ENCODE results near the gene STEAP3.
"Not testable (repeated sequence)": the region's sequence is repeated elsewhere in the genome, so short reads cannot be mapped to it uniquely, and the experiment has no call there.

The STEAP3 gene

DNA sequence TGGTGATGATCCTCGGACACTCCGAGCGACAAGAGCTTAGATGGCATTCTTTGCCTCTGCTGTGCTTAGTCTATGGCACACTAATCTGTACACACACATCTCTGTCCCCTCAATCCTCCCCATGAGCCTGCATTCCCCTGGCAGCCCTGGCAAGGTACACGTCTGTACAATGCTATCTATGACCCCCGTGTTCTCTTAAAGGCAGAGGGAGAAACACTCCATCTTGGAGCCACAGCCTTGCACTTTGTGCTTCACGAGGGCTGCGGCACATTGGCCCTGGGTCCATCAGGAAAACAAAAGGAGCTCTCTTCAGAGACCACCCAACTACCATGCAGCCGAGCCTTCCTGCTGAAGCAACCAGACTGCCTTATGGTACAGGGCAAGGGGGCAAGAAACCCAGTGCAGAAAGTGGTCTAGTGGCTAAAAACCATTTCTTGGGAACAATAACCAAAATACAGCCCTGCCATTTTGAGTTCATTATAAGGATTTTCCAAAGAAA lies 42.5 kb downstream of the STEAP3 start:
- no peak for DNase-seq

DNA sequence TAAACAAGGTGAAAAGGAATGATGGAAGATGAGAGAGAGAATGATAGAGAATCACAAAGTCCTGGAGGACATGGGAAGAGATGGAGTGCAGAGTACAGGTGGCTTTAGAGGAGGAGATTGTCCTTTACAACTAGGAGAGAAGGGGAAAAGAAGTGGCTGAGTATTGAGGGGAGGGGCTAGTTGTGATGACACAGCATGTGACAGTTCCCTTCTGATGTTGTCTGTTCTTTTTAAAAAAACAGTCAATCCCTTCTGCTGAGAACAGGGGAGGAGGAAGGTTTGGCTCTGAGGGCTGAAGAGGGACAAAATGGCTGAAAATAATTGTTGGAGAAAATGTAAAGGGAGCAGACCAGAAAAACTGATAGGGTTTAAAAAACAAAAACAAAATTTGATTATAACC lies 44.0 kb downstream of the STEAP3 start:
- DNase-seq = no peak

- DNase-seq = no peak
These were observed 53.2 kb downstream of the STEAP3 start for GRCh38 chr2:119276864-119277263.

DNA sequence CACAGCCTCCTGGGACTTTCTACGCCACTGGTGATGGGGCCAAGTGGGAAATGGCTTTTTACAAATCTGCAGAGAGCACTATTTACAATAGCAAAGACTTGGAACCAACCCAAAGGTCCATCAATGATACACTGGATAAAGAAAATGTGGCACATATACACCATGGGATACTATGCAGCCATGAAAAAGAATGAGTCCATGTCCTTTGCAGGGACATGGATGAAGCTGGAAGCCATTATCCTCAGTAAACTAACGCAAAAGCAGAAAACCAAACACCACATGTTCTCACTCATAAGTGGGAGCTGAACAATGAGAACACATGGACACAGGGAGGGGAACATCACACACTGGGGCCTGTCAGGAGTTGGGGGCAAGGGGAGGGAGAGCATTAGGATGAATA lies 54.8 kb downstream of the STEAP3 start:
- not testable (repeated sequence) for DNase-seq

DNA sequence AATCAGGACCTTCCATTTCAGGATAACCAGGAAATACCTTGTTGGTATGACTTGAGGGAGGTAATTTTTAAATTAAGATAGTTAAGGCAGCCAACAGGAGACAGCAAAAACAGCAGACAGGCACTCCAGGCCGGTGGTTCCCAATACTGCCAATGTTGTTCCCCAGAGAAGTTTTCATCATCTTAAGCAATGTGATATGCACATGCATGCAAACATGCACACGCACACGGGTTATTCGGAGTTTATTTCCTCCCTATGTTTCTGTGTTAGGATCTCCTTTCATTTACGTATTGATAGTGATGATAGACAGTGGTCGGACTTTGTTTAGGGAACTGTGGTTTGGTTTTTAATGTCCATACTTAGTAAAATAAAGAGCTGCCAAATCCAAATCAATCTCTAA lies 55.3 kb downstream of the STEAP3 start:
- no peak for DNase-seq

DNA sequence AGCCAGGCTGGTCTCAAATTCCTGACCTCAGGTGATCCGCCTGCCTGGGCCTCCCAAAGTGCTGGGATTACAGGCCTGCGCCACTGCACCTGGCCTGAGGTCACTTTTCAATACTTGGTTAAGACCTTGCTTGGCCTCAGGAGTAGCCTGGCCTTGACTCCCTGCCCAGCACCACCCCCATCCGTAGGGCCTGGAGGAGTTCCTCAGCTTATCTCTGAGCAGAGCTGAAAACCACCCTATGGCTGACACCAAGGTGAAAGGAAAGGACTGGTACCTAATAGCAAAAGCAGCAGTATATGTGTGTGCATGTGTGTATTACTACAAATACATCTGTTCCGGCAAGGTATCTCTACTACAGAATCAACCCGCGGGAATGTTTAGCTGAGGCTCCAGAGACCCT lies 56.0 kb downstream of the STEAP3 start:
- DNase-seq = no peak

- no peak for DNase-seq
These were observed 57.0 kb downstream of the STEAP3 start for GRCh38 chr2:119280680-119281079.

DNA sequence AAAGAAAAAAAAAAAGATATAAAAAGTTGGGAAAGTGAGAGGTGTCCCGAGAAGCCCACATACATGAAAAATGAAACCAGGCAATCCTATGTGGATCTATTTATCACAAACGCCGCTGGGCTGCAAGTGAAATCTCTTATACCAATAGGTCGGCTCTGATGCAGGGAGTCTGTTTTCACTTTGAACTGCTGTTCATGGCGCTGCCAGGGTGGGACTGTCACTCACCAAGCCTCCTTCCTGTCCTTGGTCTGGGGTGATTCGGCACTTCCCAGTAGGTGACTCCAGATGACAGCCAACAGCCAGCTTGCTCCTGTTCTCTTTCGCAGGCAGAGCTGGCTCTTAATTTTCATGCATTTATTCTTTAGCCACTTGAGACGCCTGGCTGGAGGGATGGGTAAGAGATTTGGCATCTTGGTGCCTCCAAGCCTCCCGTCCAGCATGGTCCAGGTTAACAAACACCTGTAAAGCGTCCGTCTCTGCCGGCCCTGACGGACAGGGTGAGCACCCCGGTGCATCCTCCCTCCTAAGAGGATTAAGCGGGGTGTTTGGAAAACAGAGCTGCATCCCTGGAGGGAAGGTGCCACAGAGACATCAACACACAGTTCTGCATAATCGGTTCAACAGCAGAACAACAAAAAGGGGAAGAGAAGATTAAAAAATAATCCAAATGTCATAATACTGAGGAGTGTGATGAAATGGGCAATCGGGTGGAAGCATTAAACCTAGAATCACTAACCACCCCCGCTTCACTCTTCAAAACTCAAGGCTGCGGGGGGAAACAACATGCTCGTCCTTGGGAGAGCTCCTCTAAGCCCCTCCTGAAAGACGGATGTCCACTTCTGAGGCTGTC lies 58.7 kb downstream of the STEAP3 start:
- no peak for DNase-seq

DNA sequence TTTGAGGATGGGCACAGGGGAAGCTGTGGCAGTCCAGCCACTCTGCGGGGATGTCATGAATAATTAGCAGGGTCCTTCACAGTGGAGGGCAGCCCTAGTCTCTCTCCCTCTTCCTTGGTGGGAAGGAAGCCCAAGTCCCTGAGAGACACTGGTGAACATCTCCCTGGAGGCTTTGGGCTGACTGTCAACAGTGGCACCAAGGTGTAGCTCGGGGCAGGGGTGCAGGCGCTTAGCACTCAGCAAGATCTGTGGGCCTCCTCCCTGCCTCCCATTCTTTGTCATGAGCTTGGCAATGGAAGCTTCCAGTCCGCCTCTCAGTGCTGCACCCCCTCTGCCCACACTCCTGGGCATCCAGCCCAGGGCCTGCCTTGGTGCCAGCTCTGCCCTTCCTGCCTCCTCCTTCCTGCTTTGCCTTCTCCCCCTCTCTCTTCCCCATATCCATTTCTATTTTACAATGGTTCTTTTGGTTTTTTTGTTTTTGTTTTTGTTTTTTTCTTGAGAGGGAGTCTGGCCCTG lies 59.4 kb downstream of the STEAP3 start:
- DNase-seq = no peak

GRCh38 chr2:119283873-119284331 lies 60.3 kb downstream of the STEAP3 start:
- DNase-seq = peak; percentile 1 to 62

DNA sequence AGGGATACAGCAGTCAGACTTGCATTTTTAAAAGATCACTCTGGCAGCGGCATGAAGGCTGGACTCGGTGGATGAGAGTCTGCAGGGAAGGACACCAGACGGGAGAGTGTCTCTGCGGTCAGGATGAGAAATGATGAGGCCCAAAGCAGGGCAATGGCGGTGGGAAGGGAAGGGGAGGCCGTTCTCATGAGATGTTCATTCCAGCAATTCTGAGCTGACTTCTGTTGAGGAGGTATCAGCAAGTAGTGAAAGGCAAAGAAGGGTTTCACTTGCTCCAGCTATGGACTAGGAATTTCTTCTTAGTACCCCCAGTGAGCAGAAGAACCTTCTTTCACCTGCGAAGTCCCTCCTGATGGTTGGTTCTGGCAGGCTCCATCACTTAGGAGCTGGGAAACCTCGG lies 63.0 kb downstream of the STEAP3 start:
- no peak for DNase-seq

DNA sequence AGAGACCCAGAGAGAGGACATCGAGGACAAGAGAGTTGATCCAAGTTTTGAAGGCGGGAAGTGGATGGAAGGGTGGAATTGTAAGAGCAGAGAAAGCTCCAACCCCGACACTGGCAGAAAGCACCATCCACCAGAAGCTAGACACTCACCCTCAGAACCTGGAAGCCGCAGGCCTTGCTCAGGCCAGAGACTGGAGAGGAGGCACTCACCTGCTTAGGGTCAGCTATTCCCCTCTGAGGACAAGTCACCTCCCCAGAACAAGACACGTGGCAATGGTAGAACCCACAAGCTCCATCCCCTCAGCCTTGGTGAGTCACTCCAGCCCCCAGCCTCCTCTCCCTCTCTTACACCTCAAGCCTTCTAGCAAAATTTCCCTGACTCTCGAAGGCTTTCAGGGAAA lies 64.9 kb downstream of the STEAP3 start:
- DNase-seq = no peak

DNA sequence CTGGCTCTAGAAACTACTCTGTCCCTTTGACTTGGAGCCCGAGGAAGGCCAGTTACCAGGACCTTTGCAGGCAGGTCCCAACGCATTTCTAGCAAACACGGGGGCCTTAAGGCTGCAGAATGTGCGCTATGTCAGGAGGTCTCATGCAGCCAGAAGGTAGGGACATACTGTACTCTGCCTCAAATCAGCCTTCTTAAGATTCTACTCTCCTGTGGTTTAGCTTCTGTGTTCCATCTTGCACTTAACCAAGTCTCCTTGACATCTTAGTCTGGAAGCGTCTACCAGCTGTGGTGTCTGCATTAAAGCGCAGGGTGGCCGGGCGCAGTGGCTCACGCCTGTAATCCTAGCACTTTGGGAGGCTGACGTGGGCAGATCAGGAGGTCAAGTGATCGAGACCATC lies 65.5 kb downstream of the STEAP3 start:
- DNase-seq = no peak

DNA sequence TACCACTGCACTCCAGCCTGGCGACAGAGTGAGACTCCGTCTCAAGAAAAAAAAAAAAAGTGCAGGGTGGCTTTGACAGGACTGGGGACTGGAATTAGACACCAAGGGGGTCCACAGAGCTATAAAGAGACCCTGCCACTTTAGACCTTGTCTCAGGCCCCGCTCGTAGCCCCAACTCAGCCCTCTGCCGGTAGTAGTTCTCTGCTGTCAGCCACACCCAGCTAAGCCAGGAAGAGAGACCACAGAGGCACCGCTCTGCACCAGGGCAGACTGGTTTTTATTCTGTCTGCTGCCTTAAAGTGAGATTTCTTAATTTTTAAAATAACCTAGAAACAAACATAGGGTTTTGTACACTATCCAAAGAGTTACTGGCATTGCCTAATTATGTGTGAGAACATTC lies 66.0 kb downstream of the STEAP3 start:
- no peak for DNase-seq

- no peak for DNase-seq
These were observed 67.4 kb downstream of the STEAP3 start for GRCh38 chr2:119290859-119291587.

- no peak for DNase-seq
These were observed 68.0 kb downstream of the STEAP3 start for GRCh38 chr2:119291588-119292167.

DNA sequence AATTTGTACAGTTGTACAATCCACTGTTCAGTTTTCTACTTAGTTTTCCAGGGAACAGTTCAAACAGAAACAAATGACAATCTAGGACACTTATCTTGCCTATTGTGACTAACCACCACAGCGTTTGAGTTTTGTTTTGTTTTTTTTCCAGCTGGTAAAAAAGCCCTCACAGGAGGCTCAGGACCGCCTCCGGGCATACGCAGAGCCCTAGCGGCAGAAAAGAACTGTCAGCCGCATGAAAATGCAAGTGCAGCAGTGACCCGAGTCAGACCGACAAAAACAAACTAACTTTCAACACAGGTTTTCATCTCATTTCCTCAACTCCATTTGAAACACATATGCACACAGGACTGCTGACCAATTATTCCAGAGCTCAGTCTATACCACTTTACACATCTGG lies 68.6 kb downstream of the STEAP3 start:
- no peak for DNase-seq

- no peak for DNase-seq
These were observed 69.6 kb downstream of the STEAP3 start for GRCh38 chr2:119293254-119293653.

GRCh38 chr2:119293900-119294299 lies 70.3 kb downstream of the STEAP3 start:
- DNase-seq = no peak

- DNase-seq = no peak
These were observed 71.0 kb downstream of the STEAP3 start for GRCh38 chr2:119294671-119295070.

GRCh38 chr2:119295688-119296375 lies 72.2 kb downstream of the STEAP3 start:
- DNase-seq = no peak

DNA sequence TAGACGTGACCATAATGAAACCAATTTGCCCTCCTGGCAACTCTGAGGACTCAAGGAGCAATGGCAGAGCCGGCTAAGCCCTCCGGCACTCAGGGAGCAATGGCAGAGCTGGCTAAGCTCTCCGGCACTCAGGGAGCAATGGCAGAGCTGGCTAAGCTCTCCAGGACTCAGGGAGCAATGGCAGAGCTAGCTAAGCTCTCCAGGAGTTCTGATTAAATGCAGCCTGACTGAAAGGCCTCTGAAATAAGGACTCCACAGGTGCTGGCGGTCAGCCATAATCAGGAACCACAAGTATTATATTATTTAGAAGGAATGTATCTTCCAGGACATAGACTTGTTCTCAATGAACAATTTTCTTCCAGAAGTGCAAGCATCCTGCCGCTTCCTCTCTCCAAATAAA lies 77.8 kb downstream of the STEAP3 start:
- DNase-seq = no peak

- DNase-seq = no peak
These were observed 81.2 kb downstream of the STEAP3 start for GRCh38 chr2:119304847-119305246.

All from CD4-positive, alpha-beta T cell treated with Interferon alpha-2 for 1 hour (primary cell).